GOT3 (cell line): ENCODE measurements around the gene ABHD12.

Source experiments
- DNase-seq: peaks from one replicate; lab custom pipeline; 2025; ENCODE audit warnings: mixed read lengths; lab: John Stamatoyannopoulos, UW

The ABHD12 gene

DNA sequence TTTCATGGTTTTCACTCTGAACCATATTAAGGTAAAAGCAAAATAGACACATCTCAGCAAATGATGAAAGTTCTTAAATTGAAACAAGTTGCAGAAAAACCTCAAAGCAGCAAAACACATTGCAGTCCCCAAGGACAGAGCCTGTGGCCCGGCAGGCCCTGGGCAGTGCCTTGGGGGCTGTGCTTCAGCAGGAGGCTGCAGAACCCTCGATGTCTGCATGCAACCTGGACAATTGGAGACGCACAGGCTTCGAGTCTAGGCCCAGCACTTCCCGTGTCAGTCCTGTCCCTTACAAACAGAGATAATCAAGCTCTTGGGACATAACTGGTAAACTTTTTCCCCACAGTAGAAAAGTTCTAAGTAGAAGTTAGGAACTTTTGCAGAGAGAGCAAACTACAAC is 133.5 kb downstream of the ABHD12 start:
- DNase-seq, result no peak

DNA sequence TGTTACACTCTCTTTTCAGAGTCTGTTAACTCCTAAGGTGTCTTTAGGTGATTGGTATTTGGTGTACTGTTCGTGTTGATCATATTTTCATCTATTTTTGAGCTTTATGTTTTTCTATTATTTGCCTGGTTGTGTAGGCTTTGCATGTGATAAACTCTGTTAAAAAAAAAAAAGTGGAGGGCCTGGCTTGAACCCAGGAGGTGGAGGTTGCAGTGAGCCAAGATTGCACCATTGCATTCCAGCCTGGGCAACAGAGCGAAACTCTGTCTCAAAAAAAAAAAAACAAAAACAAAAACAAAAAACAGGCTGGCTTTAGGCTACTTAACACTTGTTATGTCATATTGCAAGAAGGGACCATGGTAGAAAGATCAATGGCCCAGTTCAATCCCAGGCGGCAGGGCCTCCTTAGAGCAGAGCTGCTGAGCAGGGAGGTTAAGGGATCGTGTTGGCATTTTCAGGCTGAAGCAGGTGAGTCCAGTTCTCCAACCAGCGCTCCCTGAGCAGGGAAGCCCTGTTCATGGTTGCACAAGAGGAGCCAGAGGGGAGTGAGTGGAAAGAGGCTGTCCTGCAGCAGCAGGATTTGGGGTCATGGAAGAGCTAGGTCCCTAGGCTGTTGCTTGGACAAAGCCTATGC is 134.3 kb downstream of the ABHD12 start:
- no peak for DNase-seq

DNA sequence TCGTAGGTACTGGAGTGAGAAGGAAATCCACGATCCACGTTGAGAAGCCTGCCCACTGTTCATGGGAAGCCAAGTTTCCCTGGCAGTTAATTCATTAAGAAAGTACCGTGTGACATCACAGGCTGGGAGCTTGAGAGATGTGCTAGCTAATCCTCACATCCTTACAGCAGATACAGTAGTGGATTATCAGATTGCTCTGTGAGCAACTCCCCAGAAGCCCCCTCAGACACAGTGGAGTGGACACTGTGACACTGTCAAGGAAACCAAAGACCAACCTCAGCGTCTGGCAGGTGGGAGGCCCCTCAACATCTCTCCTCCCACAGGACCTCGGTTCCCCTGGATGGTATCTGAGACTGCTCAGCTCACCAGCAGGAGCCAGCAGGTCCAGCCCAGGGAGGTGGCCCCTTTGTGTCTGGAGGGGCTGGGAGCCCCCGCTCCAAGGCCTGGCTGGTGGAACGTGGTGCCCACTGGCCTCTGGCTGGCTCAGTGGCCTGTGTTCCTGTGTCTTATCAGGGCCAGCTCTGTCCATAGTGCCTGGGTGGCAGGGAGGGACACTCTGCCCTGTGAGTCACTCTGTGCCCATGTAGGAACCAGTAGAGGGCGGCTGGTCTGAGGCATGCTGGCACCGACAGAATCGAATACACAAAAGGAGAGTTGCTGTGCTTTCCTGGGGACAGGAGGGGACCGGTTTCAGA is 135.5 kb downstream of the ABHD12 start:
- DNase-seq, result no peak

GRCh38 chr20:25254571-25254970 is 136.1 kb downstream of the ABHD12 start:
- DNase-seq, result no peak

DNA sequence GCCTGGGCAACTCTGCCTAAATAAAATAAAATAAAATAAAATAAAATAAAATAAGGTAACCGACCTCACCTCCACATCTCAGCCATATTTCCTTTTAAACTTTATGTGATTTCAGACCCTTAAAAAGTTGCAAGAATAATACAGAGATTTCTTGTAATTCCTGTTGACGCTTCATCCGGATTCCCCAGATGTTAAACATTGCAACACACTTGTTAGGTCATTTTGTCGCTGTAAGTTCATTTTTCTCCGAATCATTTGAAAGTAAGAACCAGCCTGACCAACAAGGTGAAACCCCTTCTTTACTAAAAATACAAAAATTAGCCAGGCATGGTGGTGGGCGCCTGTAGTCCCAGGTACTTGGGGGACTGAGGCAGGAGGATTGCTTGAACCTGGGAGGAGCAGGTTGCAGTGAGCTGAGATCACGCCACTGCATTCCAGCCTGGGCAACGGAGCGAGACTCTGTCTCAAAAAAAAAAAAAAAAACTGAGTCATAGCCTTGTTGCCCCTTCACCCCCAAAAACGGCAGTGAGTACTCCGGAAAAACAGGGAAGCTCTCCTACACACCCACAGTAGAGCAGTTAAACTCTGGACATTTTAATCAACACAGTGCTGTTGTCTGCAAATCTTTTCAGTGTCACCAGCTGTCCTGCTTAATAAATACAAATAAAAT is 136.9 kb downstream of the ABHD12 start:
- DNase-seq, result no peak

- no peak for DNase-seq
Measured at GRCh38 chr20:25252686-25253421, 137.8 kb downstream of the ABHD12 start.

DNA sequence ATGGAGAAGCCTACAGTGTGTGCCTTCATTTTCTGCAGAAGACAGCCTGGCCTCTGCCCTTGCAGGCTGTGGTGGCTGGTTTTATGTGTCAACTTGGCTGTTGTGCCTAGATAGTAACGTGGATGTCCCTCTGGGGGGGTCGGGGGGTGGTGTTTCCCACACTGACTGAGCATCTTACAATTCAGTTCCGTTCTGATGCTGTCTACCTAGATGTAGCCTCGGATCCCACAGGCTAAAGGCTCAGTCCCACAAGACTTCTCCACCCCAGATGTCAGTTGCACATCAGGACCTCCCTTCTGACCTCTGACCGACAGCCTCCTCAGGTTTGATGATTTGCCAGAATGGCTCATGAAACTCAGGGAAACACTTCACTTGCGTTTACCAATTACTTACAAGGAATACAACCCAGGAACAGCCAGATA is 138.4 kb downstream of the ABHD12 start:
- no peak for DNase-seq

- DNase-seq, result no peak
Measured at GRCh38 chr20:25251558-25251957, 139.1 kb downstream of the ABHD12 start.

DNA sequence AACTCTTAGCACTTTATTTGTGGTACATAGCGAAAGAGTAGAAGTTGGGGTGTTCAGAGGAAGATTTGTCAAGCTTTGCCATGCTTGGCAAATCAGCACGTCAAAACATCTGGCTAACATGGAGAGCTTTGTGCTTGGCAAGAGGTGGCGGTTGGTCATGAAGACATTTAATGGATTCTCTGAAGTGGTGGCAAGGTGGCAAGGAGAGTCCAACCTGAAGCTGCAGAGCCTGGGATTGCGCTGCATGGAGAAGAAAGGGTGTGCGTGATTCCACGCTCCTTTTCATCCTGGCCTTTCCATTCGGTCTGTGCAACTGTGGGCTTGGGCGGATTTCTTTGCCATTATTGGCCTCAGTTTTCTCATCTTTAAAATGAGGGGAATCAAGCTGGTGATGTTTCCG is 139.6 kb downstream of the ABHD12 start:
- DNase-seq, result no peak

DNA sequence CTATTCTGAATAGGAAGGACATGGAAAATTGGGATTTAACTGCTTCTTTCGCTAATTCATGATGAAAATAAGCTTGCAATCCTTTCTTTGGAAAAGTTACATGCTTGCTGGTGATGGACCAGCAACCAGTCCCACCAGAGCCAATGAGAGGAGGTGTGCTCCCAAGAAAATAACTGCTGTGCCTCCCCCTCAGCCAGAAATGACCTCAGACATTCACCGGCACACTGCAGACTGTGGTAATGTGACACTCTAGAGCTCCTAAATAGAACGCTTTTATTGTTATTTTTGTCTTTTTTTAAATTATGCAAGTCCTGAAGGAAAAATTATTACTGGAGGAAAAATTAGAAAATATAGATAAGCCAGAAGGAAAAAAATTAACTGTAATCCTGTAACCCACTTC is 140.1 kb downstream of the ABHD12 start:
- DNase-seq, result no peak
